Thyroid gland (tissue), 4 donors: Measurements from ENCODE around the gene PRPF39. TPM values are rescaled to one million over a fixed set of nuclear protein-coding genes. Genes with fewer than 3 reads are reported as not detected.

Source experiments
- DNase-seq, 2 donors: peaks; one replicate each; pipeline ENCODE4 v3.0.0-alpha.2; 2019
- H3K27ac ChIP-seq, 3 donors: fragments of 200-600 bp; sonication (generic); 1 replicate in 2 of 3; 2 replicates in 1 of 3; pipeline ENCODE4 v1.5.1; 2016 to 2019; ENCODE audit warnings: mild to moderate bottlenecking in 1 of 3, moderate library complexity in 1 of 3
- H3K27me3 ChIP-seq: fragments of 200-600 bp; sonication (generic); one replicate; pipeline ENCODE4 v1.5.1; 2019
- H3K36me3 ChIP-seq, 2 donors: fragments of 200-600 bp; sonication (generic); one replicate each; pipeline ENCODE4 v1.5.1; 2016 to 2019
- H3K4me1 ChIP-seq, 2 donors: fragments of 200-600 bp; sonication (generic); one replicate each; pipeline ENCODE4 v1.5.1; 2017 to 2019
- H3K4me3 ChIP-seq, 3 donors: fragments of 200-600 bp; sonication (generic); replicated peaks in 1 of 3; 1 replicate in 2 of 3; 2 replicates in 1 of 3; pipeline ENCODE4 v1.5.1; 2016; ENCODE audit warnings: mild to moderate bottlenecking in 1 of 3
- H3K9me3 ChIP-seq: fragments of 200-600 bp; sonication (generic); one replicate; pipeline ENCODE4 v1.5.1; 2017
- POLR2A ChIP-seq, 2 donors: fragments of 450-650 bp; IDR thresholded peaks; one replicate each; pipeline ENCODE4 v1.6.1; 2017; ENCODE audit warnings: antibody characterized with exemption in 2 of 2, mild to moderate bottlenecking in 2 of 2, moderate library complexity in 1 of 2
- WGBS, 2 donors: methylation state at CpG; one replicate each; pipeline ENCODE4 v1.1.5; 2017; 5-methylcytosine and 5-hydroxymethylcytosine counted together
- intact Hi-C: fragments of 100-400 bp; cut with DNase I; formaldehyde crosslinking; loops from one replicate; pipeline ENCODE4 v1.15.1; 2023
- total RNA-seq, 4 donors: library from RNA; depleted of rRNA; stranded (reverse); fragments of >200 nt; gene quantifications; one replicate each; pipeline ENCODE4 v1.2.3, GENCODE V29; 2016
- TF ChIP-seq, protein P1 (sequence below), 6 experiments: fragments of 200-600 bp in 3 of 6; fragments of 450-650 bp in 3 of 6; sonication (generic) in 3 of 6; IDR thresholded peaks; one replicate each; pipeline ENCODE4 v1.5.1; 2016 to 2019; ENCODE audit warnings: antibody characterized with exemption in 6 of 6, mild to moderate bottlenecking in 2 of 6, inconsistent platforms in 1 of 6, moderate library complexity in 1 of 6

PRPF39 gene
- total RNA-seq, 4 donors from 2014 or later = 33.2 to 47.0 (median 37.6) TPM

DNA sequence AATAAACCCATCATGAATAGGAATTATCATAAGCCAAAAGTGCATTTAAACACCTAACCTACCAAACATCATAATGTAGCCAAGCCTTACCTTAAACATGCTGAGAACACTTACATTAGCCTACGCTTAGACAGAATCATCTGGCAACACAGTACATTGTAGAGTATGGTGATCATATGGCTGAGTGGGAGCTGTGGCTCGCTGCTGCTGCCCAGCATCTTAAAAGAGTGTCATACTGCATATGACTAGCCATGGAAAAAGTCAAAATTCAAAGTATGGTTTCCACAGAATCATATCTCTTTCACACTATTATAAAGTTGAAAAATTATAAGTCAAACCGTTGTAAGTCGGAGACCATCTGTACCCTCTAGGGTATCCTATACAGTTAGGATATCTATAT, 32.0 kb upstream of the PRPF39 start:
- intact Hi-C loops = no loop called here
- peaks cover 0 to 21% of the 10 kb centered on the region in 2 donors for H3K36me3 ChIP-seq
- TF ChIP-seq, protein P1, sequence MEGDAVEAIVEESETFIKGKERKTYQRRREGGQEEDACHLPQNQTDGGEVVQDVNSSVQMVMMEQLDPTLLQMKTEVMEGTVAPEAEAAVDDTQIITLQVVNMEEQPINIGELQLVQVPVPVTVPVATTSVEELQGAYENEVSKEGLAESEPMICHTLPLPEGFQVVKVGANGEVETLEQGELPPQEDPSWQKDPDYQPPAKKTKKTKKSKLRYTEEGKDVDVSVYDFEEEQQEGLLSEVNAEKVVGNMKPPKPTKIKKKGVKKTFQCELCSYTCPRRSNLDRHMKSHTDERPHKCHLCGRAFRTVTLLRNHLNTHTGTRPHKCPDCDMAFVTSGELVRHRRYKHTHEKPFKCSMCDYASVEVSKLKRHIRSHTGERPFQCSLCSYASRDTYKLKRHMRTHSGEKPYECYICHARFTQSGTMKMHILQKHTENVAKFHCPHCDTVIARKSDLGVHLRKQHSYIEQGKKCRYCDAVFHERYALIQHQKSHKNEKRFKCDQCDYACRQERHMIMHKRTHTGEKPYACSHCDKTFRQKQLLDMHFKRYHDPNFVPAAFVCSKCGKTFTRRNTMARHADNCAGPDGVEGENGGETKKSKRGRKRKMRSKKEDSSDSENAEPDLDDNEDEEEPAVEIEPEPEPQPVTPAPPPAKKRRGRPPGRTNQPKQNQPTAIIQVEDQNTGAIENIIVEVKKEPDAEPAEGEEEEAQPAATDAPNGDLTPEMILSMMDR (IDR thresholded peaks at IDR 0.05) = no peak
- TF ChIP-seq POLR2A (IDR thresholded peaks at IDR 0.05) = no peak
- H3K27ac ChIP-seq = no peak overlapping the region
- 96 to 99% methylated on average over 4 of the region's 4 CpGs for WGBS, 2 donors
- H3K4me3 ChIP-seq = no peak overlapping the region
- no peak for DNase-seq
- H3K4me1 ChIP-seq = no peaks in the 10 kb centered on the region
- no peaks in the 10 kb centered on the region for H3K27me3 ChIP-seq
- H3K9me3 ChIP-seq = no peaks in the 10 kb centered on the region

DNA sequence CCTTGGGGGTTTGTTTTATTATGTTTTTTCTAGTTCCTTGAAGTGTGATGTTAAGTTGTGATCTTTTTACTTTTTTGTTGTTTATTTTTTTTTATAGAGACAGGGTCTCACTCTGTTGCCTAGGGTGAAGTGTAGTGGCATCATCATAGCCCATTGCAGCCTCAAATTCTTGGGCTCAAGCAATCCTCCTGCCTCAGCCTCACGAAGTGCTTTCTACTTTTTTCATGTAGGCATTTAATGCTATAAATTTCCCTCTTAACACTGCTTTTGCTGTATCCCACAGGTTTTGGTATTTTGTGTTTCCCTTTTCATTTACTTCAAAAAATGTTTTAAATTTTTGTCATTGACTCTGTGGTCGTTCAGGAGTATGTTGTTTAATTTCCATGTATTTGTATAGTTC, 26.6 kb upstream of the PRPF39 start:
- no peaks in the 10 kb centered on the region for H3K9me3 ChIP-seq
- TF ChIP-seq, protein P1 (IDR thresholded peaks at IDR 0.05) = no peak
- no peak for TF ChIP-seq POLR2A (IDR thresholded peaks at IDR 0.05)
- peaks cover 0 to 18% of the 10 kb centered on the region in 2 donors for H3K36me3 ChIP-seq
- no peak for DNase-seq
- H3K27ac ChIP-seq = no peak overlapping the region
- intact Hi-C loops = no loop called here
- H3K27me3 ChIP-seq = no peaks in the 10 kb centered on the region
- no peaks in the 10 kb centered on the region for H3K4me1 ChIP-seq
- H3K4me3 ChIP-seq = no peak overlapping the region
- 98 to 99% methylated on average over 2 of the region's 2 CpGs for WGBS, 2 donors

DNA sequence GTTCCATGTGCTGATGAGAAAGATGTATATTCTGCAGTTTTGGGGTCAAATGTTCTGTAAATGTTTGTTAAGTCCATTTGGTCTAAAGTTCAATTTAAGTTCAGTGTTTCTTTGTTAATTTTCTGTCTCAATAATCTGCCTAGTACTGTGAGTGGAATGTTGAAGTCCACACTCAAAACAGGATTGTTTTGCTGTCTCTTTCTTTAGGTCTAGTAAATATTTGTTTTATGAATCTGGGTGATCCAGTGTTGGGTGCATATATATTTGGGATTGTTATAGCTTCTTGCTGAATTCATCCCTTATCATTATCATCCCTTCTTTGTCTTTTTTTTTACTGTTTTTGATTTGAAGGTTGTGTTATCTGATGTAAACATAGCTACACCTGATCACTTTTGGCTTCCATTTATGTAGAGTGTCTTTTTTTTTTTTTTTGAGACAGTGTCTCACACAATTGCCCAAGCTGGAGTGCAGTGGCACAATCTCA, 26.0 kb upstream of the PRPF39 start:
- DNase-seq = no peak
- no peak overlapping the region for H3K4me3 ChIP-seq
- no peaks in the 10 kb centered on the region for H3K27me3 ChIP-seq
- H3K36me3 ChIP-seq = peaks cover 0 to 12% of the 10 kb centered on the region in 2 donors
- TF ChIP-seq, protein P1 (IDR thresholded peaks at IDR 0.05) = no peak
- no peak for TF ChIP-seq POLR2A (IDR thresholded peaks at IDR 0.05)
- no peak overlapping the region for H3K27ac ChIP-seq
- no peaks in the 10 kb centered on the region for H3K4me1 ChIP-seq
- H3K9me3 ChIP-seq = no peaks in the 10 kb centered on the region
- intact Hi-C loops = no loop called here

GRCh38 chr14:45060551-45060950, 23.4 kb upstream of the PRPF39 start:
- no peak for TF ChIP-seq POLR2A (IDR thresholded peaks at IDR 0.05)
- TF ChIP-seq, protein P1 (IDR thresholded peaks at IDR 0.05) = no peak
- no peak for DNase-seq
- Histone ChIP-seq H3K27ac (no peak overlapping the region), H3K9me3 (no peaks in the 10 kb centered on the region), H3K4me3 (no peak overlapping the region), H3K4me1 (no peaks in the 10 kb centered on the region), H3K36me3 (no peaks in the 10 kb centered on the region), H3K27me3 (no peaks in the 10 kb centered on the region)
- intact Hi-C loops = no loop called here

GRCh38 chr14:45065540-45065939, 18.4 kb upstream of the PRPF39 start:
- intact Hi-C loops = no loop called here
- Histone ChIP-seq H3K4me1 (no peaks in the 10 kb centered on the region), H3K9me3 (no peaks in the 10 kb centered on the region), H3K4me3 (no peak overlapping the region), H3K36me3 (no peaks in the 10 kb centered on the region), H3K27ac (no peak overlapping the region), H3K27me3 (no peaks in the 10 kb centered on the region)
- TF ChIP-seq, protein P1 (IDR thresholded peaks at IDR 0.05) = no peak
- WGBS, 2 donors = 56 to 61% methylated on average over 3 of the region's 3 CpGs
- no peak for DNase-seq
